Psoas muscle (tissue), 8 donors: ENCODE results near the gene CTCFL. TPM values are rescaled to one million over a fixed set of nuclear protein-coding genes. Genes with fewer than 3 reads are reported as not detected.

ENCODE experiments used
- ATAC-seq, 4 donors: fragments of 200-7000 bp; cut with Tn5 transposase; one replicate each; pipeline ENCODE4 v1.9.1; 2020; ENCODE audit warnings: moderate library complexity in 3 of 4, mild to moderate bottlenecking in 2 of 4
- DNase-seq, 2 donors: peaks; one replicate each; pipeline ENCODE4 v3.0.0-alpha.2; 2020
- H3K27ac ChIP-seq: fragments of 200-600 bp; one replicate; pipeline ENCODE4 v1.8.0; 2022
- H3K27me3 ChIP-seq, 3 donors: fragments of 200-600 bp in 1 of 3; one replicate each; pipeline versions ENCODE4 v1.6.1 to v1.8.0; 2013 to 2022; ENCODE audit warnings: low read length in 2 of 3, mild to moderate bottlenecking in 2 of 3, moderate library complexity in 1 of 3; ENCODE audit not compliant: insufficient read depth in 3 of 3
- H3K36me3 ChIP-seq, 2 donors: fragments of 200-600 bp in 1 of 2; one replicate each; pipeline versions ENCODE4 v1.6.1 to v1.8.0; 2013 to 2022; ENCODE audit warnings: low read depth in 1 of 2, mild to moderate bottlenecking in 1 of 2, moderate library complexity in 1 of 2; ENCODE audit not compliant: insufficient read depth in 1 of 2
- H3K4me1 ChIP-seq: fragments of 200-600 bp; one replicate; pipeline ENCODE4 v1.8.0; 2022
- H3K4me3 ChIP-seq: fragments of 200-600 bp; one replicate; pipeline ENCODE4 v1.8.0; 2022; ENCODE audit warnings: mild to moderate bottlenecking
- H3K9me3 ChIP-seq: fragments of 200-600 bp; one replicate; pipeline ENCODE4 v1.8.0; 2022
- WGBS, 3 donors: extraction: QIAGEN DNeasy Blood & Tissue Kit; methylation state at CpG; one replicate each; pipeline versions ENCODE4 v1.1.6 to v1.1.7; 2013; 5-methylcytosine and 5-hydroxymethylcytosine counted together
- intact Hi-C, 2 donors: fragments of 100-400 bp; cut with DNase I; formaldehyde crosslinking; loops; one replicate each; pipeline versions ENCODE4 v1.11.0 to v1.14.2; 2022
- polyA plus RNA-seq, 3 donors: library from polyadenylated mRNA; stranded (reverse); fragments of 200-250 nt; gene quantifications; one replicate each; pipeline ENCODE4 v1.2.3, GENCODE V29; 2013
- total RNA-seq, 4 donors: library from RNA; stranded (reverse); fragmentation: NEBNext Ultra II Directional in 2 of 4; extraction: Animal tissue kit (Norgen Biotek cat#: 25700) in 2 of 4; gene quantifications; one replicate each; pipeline versions ENCODE4 v1.2.1 to v1.2.4, GENCODE V29; 2021 to 2023
- TF ChIP-seq, protein P1 (sequence below): fragments of 200-600 bp; IDR thresholded peaks from one replicate; pipeline ENCODE4 v1.8.0; 2022; ENCODE audit warnings: antibody characterized with exemption
- donor health status: healthy with polysubstance abuse.
- donor health status: DM: no; HTN: no; CAD: no; lungs with moderate emphysema.
- donor health status: Bipolar disorder and iron deficiency.
- donor health status: healthy.
- donor health status: DM: yes; HTN: yes; CAD: no.
- donor health status: DM: no; HTN: no; CAD: no.
- donor health status: DM: no; HTN: no; CAD: no.
- donor health status: DM: yes; HTN: yes; CAD: no.

The CTCFL gene
- total and polyA plus RNA-seq, 7 donors, result not detected

DNA sequence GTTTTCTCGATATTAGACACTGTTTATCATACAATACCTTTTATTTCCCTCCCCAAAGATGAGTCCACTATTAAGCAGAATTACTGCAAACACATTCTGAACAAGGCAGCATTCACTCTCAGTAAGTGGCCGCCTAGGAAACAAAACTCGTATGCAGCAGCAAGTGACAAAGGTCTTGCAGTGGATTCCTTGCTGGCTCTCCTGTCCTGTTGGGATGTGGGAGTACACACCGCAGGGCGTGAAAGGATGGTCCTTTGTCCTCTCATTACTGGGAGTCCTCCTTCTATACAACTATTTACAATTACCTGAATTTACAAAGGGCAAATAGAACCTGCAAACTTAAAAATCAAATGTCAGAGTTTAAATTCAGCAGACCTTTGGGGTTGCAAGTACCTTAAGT is 16.1 kb downstream of the CTCFL start:
- peaks cover 0 to 7% (median 0%) of the 10 kb centered on the region in 3 donors for H3K27me3 ChIP-seq
- DNase-seq (no peak), ATAC-seq (no peak)
- H3K36me3 ChIP-seq, result no peaks in the 10 kb centered on the region
- no peak overlapping the region for H3K4me3 ChIP-seq
- no peaks in the 10 kb centered on the region for H3K9me3 ChIP-seq
- intact Hi-C loops, result no loop called here
- no peaks in the 10 kb centered on the region for H3K4me1 ChIP-seq
- H3K27ac ChIP-seq, result no peak overlapping the region
- WGBS, 3 donors, result 87 to 89% (median 89%) methylated on average over 5 of the region's 5 CpGs
- TF ChIP-seq, protein P1, sequence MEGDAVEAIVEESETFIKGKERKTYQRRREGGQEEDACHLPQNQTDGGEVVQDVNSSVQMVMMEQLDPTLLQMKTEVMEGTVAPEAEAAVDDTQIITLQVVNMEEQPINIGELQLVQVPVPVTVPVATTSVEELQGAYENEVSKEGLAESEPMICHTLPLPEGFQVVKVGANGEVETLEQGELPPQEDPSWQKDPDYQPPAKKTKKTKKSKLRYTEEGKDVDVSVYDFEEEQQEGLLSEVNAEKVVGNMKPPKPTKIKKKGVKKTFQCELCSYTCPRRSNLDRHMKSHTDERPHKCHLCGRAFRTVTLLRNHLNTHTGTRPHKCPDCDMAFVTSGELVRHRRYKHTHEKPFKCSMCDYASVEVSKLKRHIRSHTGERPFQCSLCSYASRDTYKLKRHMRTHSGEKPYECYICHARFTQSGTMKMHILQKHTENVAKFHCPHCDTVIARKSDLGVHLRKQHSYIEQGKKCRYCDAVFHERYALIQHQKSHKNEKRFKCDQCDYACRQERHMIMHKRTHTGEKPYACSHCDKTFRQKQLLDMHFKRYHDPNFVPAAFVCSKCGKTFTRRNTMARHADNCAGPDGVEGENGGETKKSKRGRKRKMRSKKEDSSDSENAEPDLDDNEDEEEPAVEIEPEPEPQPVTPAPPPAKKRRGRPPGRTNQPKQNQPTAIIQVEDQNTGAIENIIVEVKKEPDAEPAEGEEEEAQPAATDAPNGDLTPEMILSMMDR, result no peak

DNA sequence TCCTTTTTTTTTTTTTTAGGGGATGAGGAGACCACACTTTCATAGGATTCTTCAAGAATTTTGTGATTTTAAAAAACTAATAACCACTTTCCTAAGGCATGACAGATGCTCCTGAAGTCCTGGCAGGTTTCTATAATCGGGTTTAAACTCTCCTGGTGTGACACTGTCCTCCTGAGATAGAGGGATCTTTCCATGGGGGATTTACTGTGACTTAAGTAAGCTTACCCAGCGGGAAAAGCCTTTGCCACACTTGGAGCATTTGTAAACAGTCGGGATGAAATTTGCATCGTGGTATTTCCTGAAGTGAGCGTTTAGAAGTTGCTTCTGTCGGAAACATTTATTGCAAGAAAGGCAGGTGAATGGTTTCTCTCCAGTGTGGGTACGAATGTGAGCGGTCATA is 16.6 kb downstream of the CTCFL start:
- ATAC-seq (no peak), DNase-seq (no peak)
- H3K36me3 ChIP-seq, result no peaks in the 10 kb centered on the region
- H3K27me3 ChIP-seq, result peaks cover 0 to 7% (median 0%) of the 10 kb centered on the region in 3 donors
- no peaks in the 10 kb centered on the region for H3K9me3 ChIP-seq
- WGBS, 3 donors, result 62 to 65% (median 65%) methylated on average over 8 of the region's 8 CpGs
- no peaks in the 10 kb centered on the region for H3K4me1 ChIP-seq
- H3K27ac ChIP-seq, result no peak overlapping the region
- intact Hi-C loops, result no loop called here
- H3K4me3 ChIP-seq, result no peak overlapping the region
- TF ChIP-seq, protein P1, result no peak

DNA sequence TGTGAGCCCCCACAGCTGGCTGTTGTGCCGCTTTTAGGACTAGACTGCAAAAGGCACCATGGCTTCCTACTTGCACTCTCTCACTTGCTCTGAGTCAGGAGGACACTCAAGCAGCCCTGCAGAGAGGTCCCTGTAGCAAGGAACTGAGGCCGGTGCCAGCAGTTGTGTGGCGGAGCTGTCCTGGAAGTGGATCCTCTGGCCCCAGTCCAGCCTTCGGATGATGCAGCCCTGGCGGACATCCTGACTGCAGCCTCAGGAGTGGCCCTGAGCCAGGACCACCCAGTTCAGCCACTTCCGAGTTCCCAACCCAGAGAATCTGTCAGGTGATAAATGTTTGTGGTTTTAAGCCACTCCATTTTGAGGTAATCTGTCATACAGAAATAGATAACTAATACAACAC is 17.5 kb downstream of the CTCFL start:
- peak in 1 of 2 donors; percentile 46 for DNase-seq
- intact Hi-C loops, result no loop called here
- H3K4me3 ChIP-seq, result no peak overlapping the region
- H3K9me3 ChIP-seq, result no peaks in the 10 kb centered on the region
- no peak for ATAC-seq
- TF ChIP-seq, protein P1, result no peak
- no peaks in the 10 kb centered on the region for H3K4me1 ChIP-seq
- H3K36me3 ChIP-seq, result no peaks in the 10 kb centered on the region
- H3K27me3 ChIP-seq, result peaks cover 0 to 7% (median 0%) of the 10 kb centered on the region in 3 donors
- no peak overlapping the region for H3K27ac ChIP-seq
- WGBS, 3 donors, result 26 to 32% (median 28%) methylated on average over 6 of the region's 6 CpGs

DNA sequence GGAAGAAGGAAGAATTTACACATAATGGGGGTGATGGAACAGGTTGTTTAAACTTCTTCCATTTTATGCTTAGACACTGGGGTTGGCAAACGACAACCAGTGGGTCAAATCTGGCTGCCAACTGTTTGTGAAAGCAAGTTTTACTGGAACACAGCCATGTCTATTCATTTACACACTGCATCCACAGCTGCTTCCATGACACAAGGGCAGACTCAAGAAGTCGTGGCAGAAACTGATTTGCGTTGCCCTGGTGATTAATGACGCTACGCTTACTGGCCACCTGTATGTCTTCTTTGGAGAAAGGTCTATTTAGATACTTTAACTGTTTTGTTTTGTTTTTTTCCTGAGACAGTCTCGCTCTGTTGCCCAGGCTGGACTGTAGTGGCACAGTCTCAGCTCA is 19.0 kb downstream of the CTCFL start:
- no peak overlapping the region for H3K27ac ChIP-seq
- H3K9me3 ChIP-seq, result no peaks in the 10 kb centered on the region
- no peaks in the 10 kb centered on the region for H3K4me1 ChIP-seq
- ATAC-seq, result no peak
- no peak overlapping the region for H3K4me3 ChIP-seq
- WGBS, 3 donors, result 40 to 53% (median 40%) methylated on average over 6 of the region's 6 CpGs
- no peak for DNase-seq
- no peaks in the 10 kb centered on the region for H3K36me3 ChIP-seq
- H3K27me3 ChIP-seq, result peaks cover 0 to 11% (median 0%) of the 10 kb centered on the region in 3 donors
- TF ChIP-seq, protein P1, result no peak
- intact Hi-C loops, result no loop called here

DNA sequence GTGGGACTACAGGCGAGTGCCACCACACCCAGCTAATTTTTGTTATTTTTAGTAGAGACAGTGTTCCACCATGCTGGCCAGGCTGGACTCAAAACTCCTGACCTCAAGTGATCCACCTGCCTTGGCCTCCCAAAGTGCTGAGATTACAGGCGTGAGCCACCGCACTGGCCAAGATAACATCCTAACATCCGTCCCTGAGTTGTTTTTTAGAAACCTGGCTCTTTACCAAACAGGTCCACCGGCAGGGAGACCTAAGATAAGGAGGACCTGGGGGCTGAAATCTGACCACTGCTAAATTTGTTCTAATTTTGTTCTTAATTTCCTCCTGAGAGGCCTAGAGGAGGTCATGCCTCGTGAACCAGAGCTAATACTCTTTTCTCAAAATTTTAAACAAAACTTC is 20.5 kb downstream of the CTCFL start:
- no peaks in the 10 kb centered on the region for H3K4me1 ChIP-seq
- H3K9me3 ChIP-seq, result no peaks in the 10 kb centered on the region
- peaks cover 0 to 11% (median 0%) of the 10 kb centered on the region in 3 donors for H3K27me3 ChIP-seq
- TF ChIP-seq, protein P1, result no peak
- no peaks in the 10 kb centered on the region for H3K36me3 ChIP-seq
- intact Hi-C loops, result no loop called here
- H3K27ac ChIP-seq, result no peak overlapping the region
- WGBS, 3 donors, result 83 to 88% (median 87%) methylated on average over 6 of the region's 6 CpGs
- DNase-seq, result no peak
- H3K4me3 ChIP-seq, result no peak overlapping the region
- ATAC-seq, result no peak
